Suprapubic skin (tissue), 4 donors: ENCODE measurements around the gene C16orf95. TPM values are rescaled to one million over a fixed set of nuclear protein-coding genes. Genes with fewer than 3 reads are reported as not detected.

Experiments
- DNase-seq, 2 donors: peaks; one replicate each; pipeline ENCODE4 v3.0.0-alpha.2; 2019; ENCODE audit warnings: low spot score in 2 of 2
- H3K27ac ChIP-seq: fragments of 200-600 bp; sonication (generic); one replicate; pipeline ENCODE4 v1.5.1; 2019
- H3K27me3 ChIP-seq: fragments of 200-600 bp; sonication (generic); one replicate; pipeline ENCODE4 v1.5.1; 2019
- H3K36me3 ChIP-seq: fragments of 200-600 bp; sonication (generic); one replicate; pipeline ENCODE4 v1.5.1; 2019
- H3K4me1 ChIP-seq: fragments of 200-600 bp; sonication (generic); one replicate; pipeline ENCODE4 v1.5.1; 2019
- H3K4me3 ChIP-seq: fragments of 200-600 bp; sonication (generic); one replicate; pipeline ENCODE4 v1.5.1; 2019; ENCODE audit warnings: mild to moderate bottlenecking
- H3K9me3 ChIP-seq: fragments of 200-600 bp; sonication (generic); one replicate; pipeline ENCODE4 v1.5.1; 2019
- CTCF ChIP-seq, 2 donors: fragments of 200-600 bp in 1 of 2; fragments of 450-650 bp in 1 of 2; sonication (generic) in 1 of 2; IDR thresholded peaks; one replicate each; pipeline ENCODE4 v1.5.1; 2016 to 2019; ENCODE audit warnings: antibody characterized with exemption in 2 of 2, mild to moderate bottlenecking in 1 of 2, moderate library complexity in 1 of 2
- EP300 ChIP-seq: sonication (generic); formaldehyde crosslinking; IDR thresholded peaks from one replicate; pipeline ENCODE4 v1.6.1; 2017; ENCODE audit warnings: antibody characterized with exemption
- POLR2A ChIP-seq, 2 donors: fragments of 450-650 bp; IDR thresholded peaks; one replicate each; pipeline ENCODE4 v1.6.1; 2017; ENCODE audit warnings: antibody characterized with exemption in 2 of 2, mild to moderate bottlenecking in 2 of 2, moderate library complexity in 2 of 2
- POLR2AphosphoS5 ChIP-seq, 3 donors: sonication (generic); formaldehyde crosslinking; IDR thresholded peaks; one replicate each; pipeline ENCODE4 v1.6.1; 2017; ENCODE audit warnings: antibody characterized with exemption in 3 of 3
- WGBS: methylation state at CpG from one replicate; pipeline ENCODE4 v1.1.5; 2018; 5-methylcytosine and 5-hydroxymethylcytosine counted together
- total RNA-seq, 4 donors: library from RNA; depleted of rRNA; stranded (reverse); fragments of >200 nt; gene quantifications; one replicate each; pipeline ENCODE4 v1.1.0, GENCODE V29; 2016

Gene C16orf95
- 10 to 100 TPM in 1 of 4 donors, not detected in 3; 17.5 TPM for total RNA-seq

- no peaks in the 10 kb centered on the region for H3K27me3 ChIP-seq
- under 1% methylated on average over 40 of the region's 64 CpGs for WGBS
- peak within 1 kb of the TSS; percentile 99 for H3K4me3 ChIP-seq
- peak; percentile 98 to 99 for DNase-seq
- peaks cover 7% of the 10 kb centered on the region for H3K4me1 ChIP-seq
- H3K27ac ChIP-seq, result peak within 1 kb of the TSS; percentile 98
- no peaks in the 10 kb centered on the region for H3K36me3 ChIP-seq
- no peaks in the 10 kb centered on the region for H3K9me3 ChIP-seq
- peak; percentile 48 to 78 (median 71) for TF ChIP-seq POLR2AphosphoS5 (IDR thresholded peaks at IDR 0.05)
- TF ChIP-seq EP300, result no peak
- peak; percentile 73 to 87 for TF ChIP-seq POLR2A (IDR thresholded peaks at IDR 0.05)
- peak; percentile 18 to 55 for TF ChIP-seq CTCF (IDR thresholded peaks at IDR 0.05)
Observed at GRCh38 chr16:87316923-87317749, at the start of gene C16orf95. TSS of gene C16orf95 (minus strand) at chr16:87317392. CDS start at chr16:87317242, 150 bp downstream.

- Histone ChIP-seq H3K4me3 (no peak overlapping the region), H3K4me1 (peaks cover 28% of the 10 kb centered on the region), H3K9me3 (no peaks in the 10 kb centered on the region), H3K27me3 (no peaks in the 10 kb centered on the region), H3K36me3 (peaks cover 18% of the 10 kb centered on the region), H3K27ac (no peak overlapping the region)
- DNase-seq, result no peak
- WGBS, result 100% methylated on average over 1 of the region's 1 CpG
- TF ChIP-seq POLR2AphosphoS5 (IDR thresholded peaks at IDR 0.05) (no peak), EP300 (no peak), CTCF (IDR thresholded peaks at IDR 0.05) (no peak), POLR2A (IDR thresholded peaks at IDR 0.05) (no peak)
Observed at GRCh38 chr16:87366930-87367329, 49.7 kb upstream of the C16orf95 start.

GRCh38 chr16:87366288-87366687 lies 49.1 kb upstream of the C16orf95 start:
- Histone ChIP-seq H3K4me1 (peaks cover 28% of the 10 kb centered on the region), H3K27me3 (no peaks in the 10 kb centered on the region), H3K36me3 (peaks cover 24% of the 10 kb centered on the region), H3K9me3 (no peaks in the 10 kb centered on the region), H3K4me3 (no peak overlapping the region), H3K27ac (no peak overlapping the region)
- TF ChIP-seq POLR2A (IDR thresholded peaks at IDR 0.05), result no peak
- no peak for TF ChIP-seq POLR2AphosphoS5 (IDR thresholded peaks at IDR 0.05)
- no peak for TF ChIP-seq EP300
- no peak for TF ChIP-seq CTCF (IDR thresholded peaks at IDR 0.05)
- no peak for DNase-seq
- WGBS, result 56% methylated on average over 4 of the region's 4 CpGs

- Histone ChIP-seq H3K4me1 (peaks cover 21% of the 10 kb centered on the region), H3K36me3 (peaks cover 34% of the 10 kb centered on the region), H3K9me3 (no peaks in the 10 kb centered on the region), H3K27ac (no peak overlapping the region), H3K27me3 (no peaks in the 10 kb centered on the region), H3K4me3 (no peak overlapping the region)
- 83% methylated on average over 9 of the region's 13 CpGs for WGBS
- DNase-seq, result no peak
- no peak for TF ChIP-seq CTCF (IDR thresholded peaks at IDR 0.05)
- no peak for TF ChIP-seq EP300
Observed at GRCh38 chr16:87365021-87365713, 48.0 kb upstream of the C16orf95 start.
